Neural cell (in vitro differentiated cells): Measurements from ENCODE around the gene EN1.

ENCODE experiments used
- CTCF ChIP-seq: fragments of 450-650 bp; IDR thresholded peaks from 2 replicates; pipeline ENCODE4 v1.5.1; 2014; ENCODE audit warnings: antibody characterized with exemption, mild to moderate bottlenecking, moderate library complexity; ENCODE audit not compliant: poor library complexity, severe bottlenecking
- EP300 ChIP-seq: fragments of 450-650 bp; conservative IDR thresholded peaks from 2 replicates; pipeline ENCODE4 v1.6.1; 2014; ENCODE audit warnings: antibody characterized with exemption, mild to moderate bottlenecking, moderate library complexity; ENCODE audit not compliant: poor library complexity, severe bottlenecking
- EZH2 ChIP-seq: fragments of 200-600, 300-800 bp; shearing (Covaris generic), sonication (generic); IDR thresholded peaks from 2 replicates; pipeline ENCODE4 v1.6.1; 2014; ENCODE audit warnings: antibody characterized with exemption, low read length, borderline replicate concordance, mild to moderate bottlenecking; ENCODE audit not compliant: insufficient read depth, poor library complexity, severe bottlenecking
- MXI1 ChIP-seq: fragments of 450-650 bp; conservative IDR thresholded peaks from 2 replicates; pipeline ENCODE4 v1.6.1; 2014; ENCODE audit warnings: antibody characterized with exemption, mild to moderate bottlenecking; ENCODE audit not compliant: poor library complexity, severe bottlenecking
- POLR2AphosphoS5 ChIP-seq: IDR thresholded peaks from 2 replicates; pipeline ENCODE4 v1.6.1; 2012
- RAD21 ChIP-seq: fragments of 450-650 bp; conservative IDR thresholded peaks from 2 replicates; pipeline ENCODE4 v1.6.1; 2014; ENCODE audit warnings: antibody characterized with exemption, mild to moderate bottlenecking, moderate library complexity
- REST ChIP-seq: IDR thresholded peaks from 2 replicates; pipeline ENCODE4 v1.6.1; 2012; ENCODE audit warnings: borderline replicate concordance
- SMC3 ChIP-seq: fragments of 450-650 bp; conservative IDR thresholded peaks from 2 replicates; pipeline ENCODE4 v1.6.1; 2014; ENCODE audit warnings: antibody characterized with exemption, mild to moderate bottlenecking, moderate library complexity; ENCODE audit not compliant: poor library complexity
- TAF1 ChIP-seq: IDR thresholded peaks from 2 replicates; pipeline ENCODE4 v1.6.1; 2012; ENCODE audit warnings: low read depth

- TF ChIP-seq CTCF = no peak
- no peak for TF ChIP-seq EP300
- no peak for TF ChIP-seq TAF1
- TF ChIP-seq POLR2AphosphoS5 = no peak
- no peak for TF ChIP-seq RAD21
- no peak for TF ChIP-seq MXI1
- TF ChIP-seq EZH2 = no peak
- TF ChIP-seq REST = no peak
- TF ChIP-seq SMC3 = no peak
Observed at GRCh38 chr2:118830881-118831280, 16.6 kb downstream of the EN1 start.
